DOHH2 (cell line): ENCODE measurements around the gene MAZ.

ENCODE experiments used
- CTCF ChIP-seq: fragments of 200-600 bp; sonication (generic); IDR thresholded peaks from one replicate; pipeline ENCODE4 v1.5.1; 2014; ENCODE audit warnings: antibody characterized with exemption, mild to moderate bottlenecking, low read depth, low read length; ENCODE audit not compliant: poor library complexity, severe bottlenecking
- EZH2phosphoT487 ChIP-seq: fragments of 200-600 bp; sonication (generic); IDR thresholded peaks from 2 replicates; pipeline ENCODE4 v1.6.1; 2017; ENCODE audit warnings: borderline replicate concordance, mild to moderate bottlenecking, antibody characterized with exemption, low read length, moderate library complexity, mixed read lengths

GRCh38 chr16:29837841-29838240, 31.5 kb downstream of the MAZ start:
- TF ChIP-seq CTCF (no peak), EZH2phosphoT487 (no peak)
